Esophagus squamous epithelium (tissue), 5 donors: Measurements from ENCODE around the gene NUP210. TPM values are rescaled to one million over a fixed set of nuclear protein-coding genes. Genes with fewer than 3 reads are reported as not detected.

ENCODE experiments used
- DNase-seq: peaks from one replicate; lab custom pipeline; 2025; lab: John Stamatoyannopoulos, UW
- H3K27ac ChIP-seq, 4 donors: fragments of 200-600 bp; sonication (generic); one replicate each; pipeline ENCODE4 v1.5.1; 2016 to 2019; ENCODE audit warnings: mild to moderate bottlenecking in 1 of 4
- H3K27me3 ChIP-seq, 4 donors: fragments of 200-600 bp; sonication (generic); 1 replicate in 3 of 4; 2 replicates in 1 of 4; pipeline versions ENCODE4 v1.5.1 to v1.6.0; 2017 to 2021; ENCODE audit warnings: antibody characterized with exemption in 1 of 4
- H3K36me3 ChIP-seq, 3 donors: fragments of 200-600 bp; sonication (generic); one replicate each; pipeline ENCODE4 v1.5.1; 2016 to 2019
- H3K4me1 ChIP-seq, 3 donors: fragments of 200-600 bp; sonication (generic); one replicate each; pipeline ENCODE4 v1.5.1; 2017 to 2019
- H3K4me3 ChIP-seq, 4 donors: fragments of 200-600 bp; sonication (generic); 1 replicate in 3 of 4; 2 replicates in 1 of 4; pipeline ENCODE4 v1.5.1; 2016 to 2019; ENCODE audit warnings: mild to moderate bottlenecking in 2 of 4, moderate library complexity in 1 of 4
- H3K9me3 ChIP-seq, 3 donors: fragments of 200-600 bp; sonication (generic); one replicate each; pipeline ENCODE4 v1.5.1; 2016 to 2019
- POLR2A ChIP-seq, 4 donors: fragments of 450-650 bp; IDR thresholded peaks; one replicate each; pipeline ENCODE4 v1.6.1; 2017; ENCODE audit warnings: antibody characterized with exemption in 4 of 4, mild to moderate bottlenecking in 4 of 4, moderate library complexity in 3 of 4
- WGBS, 2 donors: methylation state at CpG; one replicate each; pipeline ENCODE4 v1.1.5; 2018; 5-methylcytosine and 5-hydroxymethylcytosine counted together
- intact Hi-C: fragments of 100-400 bp; cut with DNase I; formaldehyde crosslinking; loops from one replicate; pipeline ENCODE4 v1.15.0; 2022
- total RNA-seq, 4 donors: library from RNA; depleted of rRNA; stranded (reverse); fragments of >200 nt; gene quantifications; one replicate each; pipeline ENCODE4 v1.1.0, GENCODE V29; 2016
- TF ChIP-seq, protein P1 (sequence below), 6 experiments: fragments of 450-650 bp in 4 of 6; fragments of 200-600 bp in 2 of 6; sonication (generic) in 2 of 6; IDR thresholded peaks; one replicate each; pipeline ENCODE4 v1.5.1; 2016 to 2019; ENCODE audit warnings: antibody characterized with exemption in 6 of 6, mild to moderate bottlenecking in 4 of 6, moderate library complexity in 4 of 6
- donor health status: DM: yes; HTN: yes; CAD: no.

NUP210 gene
- total RNA-seq, 4 donors from 2014 or later, result 7.2 to 14.5 (median 9.4) TPM

DNA sequence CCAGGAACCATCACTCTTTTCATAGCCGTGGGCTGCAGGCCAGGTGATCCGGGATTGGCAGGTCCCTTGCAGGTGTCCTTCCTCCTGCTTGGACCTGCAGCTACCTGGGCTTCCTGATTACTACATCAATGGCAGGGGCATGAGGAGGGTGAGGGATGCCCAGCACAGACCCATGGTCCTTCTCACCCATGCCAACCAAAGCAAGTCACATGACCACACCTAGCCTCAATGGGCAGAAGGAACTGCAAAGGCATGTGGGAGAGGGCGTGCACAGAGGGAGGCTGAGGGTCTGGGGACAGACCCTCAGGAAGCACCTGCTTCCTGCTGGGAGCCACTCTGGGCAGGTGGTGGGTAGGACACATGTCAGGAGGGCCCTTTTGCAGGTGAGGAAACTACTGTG lies 105.2 kb downstream of the NUP210 start:
- 81 to 100% methylated on average over 1 to 3 of the region's 3 CpGs for WGBS, 2 donors
- intact Hi-C loops, result no loop called here
- H3K9me3 ChIP-seq, result no peaks in the 10 kb centered on the region
- TF ChIP-seq, protein P1, sequence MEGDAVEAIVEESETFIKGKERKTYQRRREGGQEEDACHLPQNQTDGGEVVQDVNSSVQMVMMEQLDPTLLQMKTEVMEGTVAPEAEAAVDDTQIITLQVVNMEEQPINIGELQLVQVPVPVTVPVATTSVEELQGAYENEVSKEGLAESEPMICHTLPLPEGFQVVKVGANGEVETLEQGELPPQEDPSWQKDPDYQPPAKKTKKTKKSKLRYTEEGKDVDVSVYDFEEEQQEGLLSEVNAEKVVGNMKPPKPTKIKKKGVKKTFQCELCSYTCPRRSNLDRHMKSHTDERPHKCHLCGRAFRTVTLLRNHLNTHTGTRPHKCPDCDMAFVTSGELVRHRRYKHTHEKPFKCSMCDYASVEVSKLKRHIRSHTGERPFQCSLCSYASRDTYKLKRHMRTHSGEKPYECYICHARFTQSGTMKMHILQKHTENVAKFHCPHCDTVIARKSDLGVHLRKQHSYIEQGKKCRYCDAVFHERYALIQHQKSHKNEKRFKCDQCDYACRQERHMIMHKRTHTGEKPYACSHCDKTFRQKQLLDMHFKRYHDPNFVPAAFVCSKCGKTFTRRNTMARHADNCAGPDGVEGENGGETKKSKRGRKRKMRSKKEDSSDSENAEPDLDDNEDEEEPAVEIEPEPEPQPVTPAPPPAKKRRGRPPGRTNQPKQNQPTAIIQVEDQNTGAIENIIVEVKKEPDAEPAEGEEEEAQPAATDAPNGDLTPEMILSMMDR (IDR thresholded peaks at IDR 0.05), result no peak
- TF ChIP-seq POLR2A (IDR thresholded peaks at IDR 0.05), result no peak
- no peak for DNase-seq
- H3K27ac ChIP-seq, result no peak overlapping the region
- H3K4me1 ChIP-seq, result no peaks in the 10 kb centered on the region
- H3K36me3 ChIP-seq, result peaks cover 0 to 51% (median 0%) of the 10 kb centered on the region in 3 donors
- H3K27me3 ChIP-seq, result no peaks in the 10 kb centered on the region
- H3K4me3 ChIP-seq, result no peak overlapping the region

DNA sequence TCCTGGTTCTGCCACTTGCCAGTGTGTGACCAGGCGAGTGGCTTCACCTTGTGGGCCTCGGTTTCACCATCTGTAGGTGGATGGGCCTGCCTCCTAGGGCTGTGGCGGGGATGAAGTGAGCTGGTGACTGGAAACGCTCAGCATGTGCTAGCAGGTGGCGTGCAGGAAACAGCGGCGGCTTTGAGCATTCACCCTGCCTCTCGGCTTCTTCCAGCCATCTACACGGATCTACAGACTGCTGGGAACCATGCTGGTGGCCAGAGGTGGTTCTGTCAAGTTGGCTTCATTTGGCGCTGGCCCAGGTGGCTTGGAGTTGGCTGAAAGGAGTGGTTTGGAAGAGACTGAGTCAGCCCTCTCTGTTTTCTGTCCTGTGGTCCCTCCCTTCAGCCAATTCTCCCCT lies 106.3 kb downstream of the NUP210 start:
- no peaks in the 10 kb centered on the region for H3K9me3 ChIP-seq
- no peak overlapping the region for H3K27ac ChIP-seq
- intact Hi-C loops, result no loop called here
- peaks cover 0 to 40% (median 0%) of the 10 kb centered on the region in 3 donors for H3K36me3 ChIP-seq
- H3K4me3 ChIP-seq, result no peak overlapping the region
- no peaks in the 10 kb centered on the region for H3K27me3 ChIP-seq
- TF ChIP-seq POLR2A (IDR thresholded peaks at IDR 0.05), result no peak
- TF ChIP-seq, protein P1 (IDR thresholded peaks at IDR 0.05), result no peak
- 97 to 100% methylated on average over 2 to 6 of the region's 10 CpGs for WGBS, 2 donors
- no peaks in the 10 kb centered on the region for H3K4me1 ChIP-seq
- DNase-seq, result no peak

DNA sequence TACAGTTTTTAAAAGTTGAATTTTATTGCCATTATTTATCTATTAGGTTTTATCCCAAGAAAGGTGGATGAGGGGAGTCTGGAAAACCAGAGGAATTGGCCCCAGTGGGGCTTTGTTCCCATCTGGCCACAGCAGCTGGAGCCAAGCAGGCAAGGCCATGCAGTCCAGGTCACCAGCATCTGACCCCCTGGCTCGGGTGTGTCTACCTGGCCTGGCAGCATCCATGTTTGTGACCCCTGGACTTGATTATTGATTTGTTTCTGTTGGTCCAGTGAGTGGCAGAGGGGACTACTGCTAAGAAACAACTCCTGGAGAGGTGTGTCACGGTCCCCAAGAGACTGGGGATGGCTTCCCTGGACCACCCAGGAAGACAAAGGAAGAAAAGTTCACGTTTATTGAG lies 111.1 kb downstream of the NUP210 start:
- intact Hi-C loops, result no loop called here
- WGBS, 2 donors, result 68 to 72% methylated on average over 2 of the region's 3 CpGs
- Histone ChIP-seq H3K27me3 (no peaks in the 10 kb centered on the region), H3K9me3 (no peaks in the 10 kb centered on the region), H3K4me3 (no peak overlapping the region), H3K27ac (no peak overlapping the region), H3K4me1 (no peaks in the 10 kb centered on the region), H3K36me3 (no peaks in the 10 kb centered on the region)
- no peak for DNase-seq
- no peak for TF ChIP-seq POLR2A (IDR thresholded peaks at IDR 0.05)
- TF ChIP-seq, protein P1 (IDR thresholded peaks at IDR 0.05), result no peak

DNA sequence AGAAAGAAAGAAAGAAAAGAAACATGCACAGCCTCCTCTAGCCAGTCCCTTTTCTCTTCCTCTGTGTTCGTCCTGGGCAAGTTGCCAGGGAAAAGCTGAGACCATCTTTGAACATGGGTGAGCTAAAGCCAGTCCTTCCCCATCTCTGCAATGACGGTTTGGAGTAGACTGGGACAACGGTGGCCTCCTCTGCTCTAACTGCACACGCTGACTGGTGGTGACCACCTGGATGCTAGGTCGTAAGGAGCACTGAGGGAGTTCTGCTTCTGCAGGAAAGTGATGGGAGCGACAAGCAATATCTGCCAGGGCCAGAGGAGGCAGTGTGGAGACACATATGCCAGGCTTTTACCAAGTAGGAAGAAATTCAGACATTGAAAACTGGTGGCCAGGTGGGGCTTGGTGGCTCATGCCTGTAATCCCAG lies 111.7 kb downstream of the NUP210 start:
- WGBS, 2 donors, result 16 to 31% methylated on average over 4 of the region's 6 CpGs
- Histone ChIP-seq H3K36me3 (no peaks in the 10 kb centered on the region), H3K4me3 (no peak overlapping the region), H3K4me1 (no peaks in the 10 kb centered on the region), H3K27me3 (no peaks in the 10 kb centered on the region), H3K27ac (no peak overlapping the region), H3K9me3 (no peaks in the 10 kb centered on the region)
- intact Hi-C loops, result no loop called here
- DNase-seq, result no peak
- TF ChIP-seq POLR2A (IDR thresholded peaks at IDR 0.05), result no peak
- TF ChIP-seq, protein P1 (IDR thresholded peaks at IDR 0.05), result peak in 4 of 6 experiments; percentile 26 to 52 (median 28)

DNA sequence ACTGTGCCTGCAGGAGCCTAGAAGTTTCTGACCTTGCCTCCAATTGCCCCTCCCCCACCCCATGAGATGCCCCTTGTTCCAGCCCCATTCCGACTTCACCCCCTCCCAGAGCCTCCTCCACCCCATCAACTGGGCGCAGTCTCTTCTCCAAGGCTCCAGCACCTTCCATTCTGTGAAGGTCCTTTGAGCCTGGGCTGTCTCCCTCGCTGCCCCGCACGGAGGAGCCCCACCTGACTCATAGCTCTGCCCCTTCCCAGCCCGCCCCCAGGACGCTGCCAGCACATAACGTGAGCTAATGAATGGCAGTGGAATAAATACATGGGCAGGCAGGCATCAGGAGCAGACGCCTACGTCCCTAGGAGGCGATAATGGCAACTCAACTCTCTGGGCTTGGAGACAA lies 113.1 kb downstream of the NUP210 start:
- 87 to 88% methylated on average over 6 to 8 of the region's 11 CpGs for WGBS, 2 donors
- DNase-seq, result no peak
- no peaks in the 10 kb centered on the region for H3K9me3 ChIP-seq

More for the DNA sequence above, 113.1 kb downstream of the NUP210 start:
- intact Hi-C loops, result no loop called here
- H3K4me3 ChIP-seq, result no peak overlapping the region
- no peaks in the 10 kb centered on the region for H3K36me3 ChIP-seq
- no peak for TF ChIP-seq POLR2A (IDR thresholded peaks at IDR 0.05)
- TF ChIP-seq, protein P1 (IDR thresholded peaks at IDR 0.05), result no peak
- peaks cover 0 to under 1% (median 0%) of the 10 kb centered on the region in 4 donors for H3K27me3 ChIP-seq
- no peak overlapping the region for H3K27ac ChIP-seq
- H3K4me1 ChIP-seq, result peaks cover 0 to under 1% (median 0%) of the 10 kb centered on the region in 3 donors
